T-helper 2 cell (primary cell): ENCODE data around the gene SPEG.

Experiments used
- DNase-seq, 5 experiments: peaks; one replicate each; pipeline versions ENCODE4 v3.0.0 to v3.0.0-alpha.2; 2012 to 2022

SPEG gene

DNA sequence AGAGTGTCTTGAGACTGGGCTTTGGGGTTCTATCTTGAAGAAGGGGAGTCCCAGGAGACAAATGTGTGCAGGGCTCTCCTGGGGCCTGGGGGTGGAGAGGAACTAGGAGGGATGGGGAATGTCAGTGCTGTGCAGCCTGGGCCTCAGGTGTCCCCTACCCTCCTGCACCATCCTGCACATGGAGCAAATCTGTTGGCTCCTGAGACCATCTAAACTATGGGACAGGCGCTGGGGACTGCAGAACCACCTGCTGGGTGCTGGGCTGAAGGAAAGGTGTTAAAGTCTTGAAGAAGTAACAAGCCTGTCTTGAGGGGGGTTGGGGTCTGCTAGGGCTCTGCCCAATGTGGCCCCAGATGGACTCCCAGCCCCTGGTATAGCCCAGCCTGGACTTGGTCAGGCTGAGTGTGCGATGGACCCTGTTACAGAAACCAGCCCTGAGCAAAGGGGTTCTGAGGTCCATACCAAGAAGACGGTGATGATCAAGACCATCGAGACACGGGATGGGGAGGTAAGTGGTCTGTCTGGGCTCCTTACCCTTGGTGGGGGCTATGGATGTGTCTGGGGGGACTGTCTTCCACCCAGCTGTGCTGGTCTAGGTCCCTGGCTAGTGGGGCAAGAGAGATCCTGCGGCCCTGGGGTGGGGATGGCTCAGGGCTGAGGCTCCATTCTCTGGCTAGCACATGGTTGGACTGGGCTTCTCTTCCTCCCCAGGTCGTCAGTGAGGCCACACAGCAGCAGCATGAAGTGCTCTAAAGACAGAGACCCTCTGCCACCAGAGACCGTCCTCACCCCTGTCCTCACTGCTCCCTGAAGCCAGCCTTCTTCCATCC is 9.2 kb upstream of the SPEG start:
- no peak for DNase-seq

- no peak for DNase-seq
Observed at GRCh38 chr2:219426068-219426443, 8.6 kb upstream of the SPEG start.

GRCh38 chr2:219426534-219427136 is 8.0 kb upstream of the SPEG start:
- no peak for DNase-seq

DNA sequence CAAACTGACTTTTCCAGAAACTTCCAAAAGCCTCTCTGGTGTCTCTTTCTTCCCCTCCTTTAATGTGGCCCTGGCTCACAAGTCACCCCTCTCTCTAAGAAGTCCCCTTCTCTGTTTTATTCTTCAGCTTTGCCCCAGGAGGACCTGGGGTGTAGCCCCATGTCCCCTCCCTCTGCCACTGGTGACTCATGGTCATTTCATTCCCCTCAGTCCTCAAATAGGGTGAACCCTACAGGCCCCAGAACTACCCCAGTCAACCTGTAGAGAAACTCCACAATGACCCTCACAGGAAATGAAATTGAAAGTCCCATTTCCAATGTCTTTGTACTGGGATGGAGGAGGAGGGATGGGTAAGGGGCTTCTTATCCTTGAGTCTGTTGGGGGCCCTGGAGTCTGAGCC is 6.2 kb upstream of the SPEG start:
- no peak for DNase-seq

GRCh38 chr2:219429958-219430606 is 4.6 kb upstream of the SPEG start:
- DNase-seq = no peak

- no peak for DNase-seq
Observed at GRCh38 chr2:219430633-219431615, 3.7 kb upstream of the SPEG start.

DNA sequence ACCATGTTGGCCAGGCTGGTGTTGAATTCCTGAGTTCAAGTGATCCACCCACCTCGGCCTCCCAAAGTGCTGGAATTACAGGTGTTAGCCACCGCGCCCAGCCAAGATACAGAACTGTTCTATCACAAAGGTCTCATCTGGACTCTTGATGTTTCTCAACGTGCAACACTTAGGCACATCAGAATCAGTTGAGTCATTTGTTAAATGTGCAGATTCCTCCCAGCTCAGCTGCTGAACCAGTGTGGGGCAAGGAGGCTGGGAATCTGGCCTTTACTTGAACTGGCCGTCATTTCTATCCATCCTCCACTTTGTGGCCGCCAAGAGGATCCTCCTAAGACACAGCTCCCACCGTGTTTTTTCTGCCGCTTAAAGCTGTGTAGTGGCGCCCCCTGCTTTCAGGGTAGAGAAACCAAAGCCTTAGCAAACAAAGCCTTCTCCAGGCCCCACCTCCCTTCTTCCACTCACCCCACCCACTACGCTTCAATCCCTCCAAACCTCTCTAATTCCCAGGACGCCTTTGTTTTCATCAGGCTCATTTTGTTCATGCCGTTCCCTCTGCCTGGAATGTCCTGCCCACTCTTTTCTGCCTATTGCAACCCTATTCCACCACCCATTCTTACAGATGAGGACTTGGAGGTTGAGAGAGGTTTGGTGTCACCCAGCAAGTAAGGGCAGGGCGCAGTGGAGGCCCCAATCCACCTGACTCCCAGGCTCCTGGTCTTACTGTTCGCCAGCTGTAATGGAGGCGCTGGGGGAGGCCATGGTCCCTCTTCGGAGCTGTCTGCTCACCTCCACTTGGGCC is 776 bp upstream of the SPEG start:
- peak in 1 of 5 experiments; percentile 33 for DNase-seq

GRCh38 chr2:219434468-219434717 is 250 bp upstream of the SPEG start:
- DNase-seq = no peak

GRCh38 chr2:219435701-219436100 is 1.1 kb downstream of the SPEG start:
- no peak for DNase-seq

- DNase-seq = no peak
Observed at GRCh38 chr2:219436491-219436890, 1.8 kb downstream of the SPEG start.

GRCh38 chr2:219437141-219437540 is 2.5 kb downstream of the SPEG start:
- no peak for DNase-seq

GRCh38 chr2:219437690-219438206 is 3.1 kb downstream of the SPEG start:
- no peak for DNase-seq

GRCh38 chr2:219438453-219438852 is 3.8 kb downstream of the SPEG start:
- no peak for DNase-seq

GRCh38 chr2:219439506-219439905 is 4.9 kb downstream of the SPEG start:
- DNase-seq = no peak

DNA sequence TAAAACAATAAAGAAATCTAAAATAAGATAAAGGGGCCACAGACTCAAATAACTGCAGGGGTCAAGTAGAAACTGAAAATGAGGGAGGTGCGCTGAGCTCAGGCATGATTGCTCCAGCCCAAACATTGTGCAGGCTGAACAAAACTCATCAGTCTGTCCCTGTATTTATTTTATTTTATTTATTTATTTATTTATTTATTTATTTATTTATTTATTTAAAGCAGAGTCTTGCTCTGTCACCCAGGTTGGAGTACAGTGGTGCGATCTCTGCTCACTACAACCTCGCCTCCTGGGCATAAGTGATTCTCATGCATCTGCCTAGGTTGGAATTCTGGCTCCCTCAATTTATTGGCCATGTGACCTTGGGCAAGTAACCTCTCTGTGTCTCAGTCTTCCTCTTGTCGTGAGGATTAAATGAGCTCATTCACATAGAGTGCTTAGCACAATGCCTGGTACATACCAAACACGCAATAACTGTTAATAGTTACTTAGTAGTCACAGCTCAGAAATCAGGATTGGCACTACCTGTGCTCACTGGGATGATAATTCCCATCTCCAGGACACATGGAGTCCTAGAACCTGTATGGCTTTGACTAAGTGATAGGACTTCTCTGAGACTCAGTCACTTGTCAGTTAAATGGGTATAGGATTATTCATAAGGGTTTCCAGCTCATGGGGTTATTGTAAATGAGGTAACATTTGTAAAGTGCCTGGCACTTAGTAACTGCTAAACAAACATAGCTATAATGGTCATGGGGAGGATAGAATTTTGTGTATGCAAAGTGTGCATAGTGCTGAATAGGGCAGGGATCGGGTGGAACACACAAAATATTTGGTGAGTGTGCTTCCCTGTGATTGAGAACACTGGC is 6.0 kb downstream of the SPEG start:
- no peak for DNase-seq

DNA sequence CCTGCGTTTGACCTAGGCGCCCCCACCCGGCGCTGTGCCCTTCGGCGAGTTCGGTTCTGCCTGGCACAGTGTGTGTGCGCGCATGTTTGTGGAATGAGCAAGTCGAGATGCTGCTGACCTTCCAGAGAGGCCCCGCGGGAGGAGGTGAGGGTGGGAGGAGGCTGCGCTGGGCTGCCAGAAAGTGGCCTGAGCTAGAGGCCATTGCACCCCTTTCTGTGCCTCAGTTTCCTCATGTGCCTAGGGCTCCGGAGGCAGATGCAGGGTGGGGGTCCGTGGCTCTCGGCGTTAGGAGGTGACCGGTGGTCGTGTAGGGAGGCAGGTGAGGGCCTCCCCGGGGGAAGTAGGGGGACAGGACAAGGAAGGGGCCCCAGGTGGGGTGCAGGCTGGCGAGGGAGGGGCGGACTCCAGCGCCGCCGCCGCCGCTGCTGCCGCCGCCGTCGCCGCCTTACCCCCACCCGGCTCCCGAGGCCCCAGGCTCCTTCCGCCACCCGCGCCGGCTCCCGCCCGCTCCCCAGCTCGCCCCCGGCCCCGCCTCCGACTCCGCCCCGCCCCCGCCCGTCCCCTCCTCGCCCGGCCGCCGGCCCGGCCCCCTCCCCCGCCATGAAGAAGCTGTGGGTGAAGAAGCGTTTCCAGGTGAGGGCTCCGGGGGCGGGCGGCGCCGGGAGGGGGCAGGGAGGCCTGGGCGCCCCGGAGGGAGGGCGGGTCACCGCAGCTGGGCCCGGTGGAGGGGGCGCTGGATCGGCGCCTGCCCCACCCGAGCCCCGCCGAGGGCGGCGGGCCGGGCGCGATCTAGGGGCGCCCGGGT is 7.0 kb downstream of the SPEG start:
- peak; percentile 15 to 54 (median 29) for DNase-seq

DNA sequence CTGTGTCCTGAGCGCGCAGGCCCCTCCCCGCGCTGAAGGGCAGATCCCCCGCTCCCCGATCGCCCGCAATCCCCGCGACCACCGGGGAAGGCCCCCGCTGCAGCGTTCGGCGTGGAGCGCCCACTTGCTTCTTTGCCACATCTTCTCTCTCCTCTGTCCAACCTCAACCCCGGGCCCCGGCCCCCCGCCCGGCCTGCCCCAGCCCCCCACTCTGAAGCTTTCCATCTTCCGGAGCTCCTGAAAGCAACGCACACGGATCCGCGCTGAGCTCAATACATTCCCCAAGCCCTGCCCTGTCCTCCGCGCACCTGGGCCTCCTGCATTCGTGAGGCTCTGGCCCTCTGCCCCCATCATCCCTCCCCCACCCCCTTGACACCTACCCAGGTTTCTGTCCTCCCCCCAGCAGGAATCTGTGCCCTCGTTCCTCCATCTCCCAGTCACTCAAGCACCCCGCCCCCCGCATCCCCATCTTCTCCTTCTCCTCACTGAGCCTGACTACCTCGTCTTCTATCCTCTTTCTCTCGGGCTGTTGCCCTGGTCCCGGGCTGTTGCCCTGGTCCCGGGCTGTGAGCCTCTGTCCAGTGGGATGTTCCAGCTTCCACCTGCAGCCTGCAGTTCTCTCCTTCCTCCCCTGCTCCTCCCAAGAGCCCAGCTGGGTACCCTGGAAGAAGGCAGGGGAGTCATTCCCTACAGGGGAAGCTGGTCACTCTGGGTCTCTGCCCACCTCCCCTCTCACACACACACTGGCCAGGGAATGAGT is 7.8 kb downstream of the SPEG start:
- DNase-seq = no peak

DNA sequence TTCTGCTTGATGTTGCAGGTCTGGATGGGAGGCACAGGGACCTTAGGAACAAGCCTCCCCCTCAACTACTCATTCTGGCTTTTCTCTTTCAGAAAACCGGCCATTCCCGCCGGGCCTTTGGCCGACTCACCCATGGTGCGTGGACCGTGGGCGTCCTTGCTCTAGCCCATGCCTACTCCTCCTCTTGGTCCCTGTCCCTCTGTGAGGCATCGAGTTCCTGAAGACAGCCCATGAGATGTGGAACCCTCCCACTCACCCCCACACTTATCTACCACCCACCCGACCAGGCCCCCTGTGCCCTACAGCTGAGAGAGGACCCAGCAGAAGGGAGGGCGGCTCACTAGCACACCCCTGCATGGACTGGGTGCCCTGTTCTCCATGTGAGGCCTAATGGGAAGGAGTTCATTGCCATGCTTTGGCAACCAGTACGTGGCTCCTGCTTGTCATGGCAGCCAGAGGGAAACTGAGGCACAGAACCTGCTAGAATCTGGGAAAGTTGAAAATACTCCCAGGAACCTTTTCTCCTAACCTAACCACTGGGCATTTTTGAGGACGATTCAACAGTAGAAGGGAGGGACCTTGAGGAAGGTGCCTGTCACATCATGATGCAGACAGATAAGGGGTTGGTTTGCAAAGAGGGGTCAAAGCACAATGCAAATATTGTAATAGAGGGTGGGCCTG is 8.5 kb downstream of the SPEG start:
- DNase-seq = no peak

GRCh38 chr2:219443697-219444023 is 9.0 kb downstream of the SPEG start:
- DNase-seq = no peak
